Prostate gland (tissue), 2 donors: ENCODE measurements around the gene SPECC1.

ENCODE experiments used
- POLR2A ChIP-seq: fragments of 450-650 bp; IDR thresholded peaks from one replicate; pipeline ENCODE4 v1.6.1; 2016; ENCODE audit warnings: antibody characterized with exemption, mild to moderate bottlenecking
- POLR2AphosphoS5 ChIP-seq: sonication (generic); formaldehyde crosslinking; IDR thresholded peaks from one replicate; pipeline ENCODE4 v1.6.1; 2017; ENCODE audit warnings: antibody characterized with exemption
- TF ChIP-seq, protein P1 (sequence below), 4 experiments: fragments of 200-600 bp in 2 of 4; fragments of 450-650 bp in 2 of 4; sonication (generic) in 2 of 4; IDR thresholded peaks; 1 replicate in 3 of 4; 2 replicates in 1 of 4; pipeline ENCODE4 v1.5.1; 2016 to 2019; ENCODE audit warnings: antibody characterized with exemption in 4 of 4, mild to moderate bottlenecking in 2 of 4, moderate library complexity in 2 of 4

DNA sequence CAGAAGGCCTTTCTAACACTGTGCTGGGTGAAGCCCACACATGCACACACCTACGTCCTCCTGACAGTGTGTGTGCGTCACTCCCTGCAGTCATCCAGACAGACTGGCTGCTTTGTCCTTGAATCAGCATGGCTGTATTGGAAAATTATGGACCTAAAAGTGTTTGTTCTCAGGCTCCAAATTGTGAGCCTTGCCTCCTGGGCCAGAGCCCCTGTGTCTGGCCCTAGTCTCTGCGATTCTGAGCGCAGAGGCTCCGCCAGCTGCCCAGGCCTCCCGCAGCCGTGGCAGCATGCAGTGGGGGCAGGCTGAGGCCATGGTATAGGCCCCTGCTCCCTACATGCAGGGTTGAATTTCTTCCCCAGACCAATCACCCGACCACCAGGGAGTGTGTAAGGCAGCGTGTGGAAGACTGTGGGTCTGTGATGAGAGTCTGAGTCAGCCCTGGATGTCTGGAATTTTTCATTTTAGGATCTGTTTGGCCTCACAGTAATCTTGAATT, 291.3 kb downstream of the SPECC1 start:
- TF ChIP-seq, protein P1, sequence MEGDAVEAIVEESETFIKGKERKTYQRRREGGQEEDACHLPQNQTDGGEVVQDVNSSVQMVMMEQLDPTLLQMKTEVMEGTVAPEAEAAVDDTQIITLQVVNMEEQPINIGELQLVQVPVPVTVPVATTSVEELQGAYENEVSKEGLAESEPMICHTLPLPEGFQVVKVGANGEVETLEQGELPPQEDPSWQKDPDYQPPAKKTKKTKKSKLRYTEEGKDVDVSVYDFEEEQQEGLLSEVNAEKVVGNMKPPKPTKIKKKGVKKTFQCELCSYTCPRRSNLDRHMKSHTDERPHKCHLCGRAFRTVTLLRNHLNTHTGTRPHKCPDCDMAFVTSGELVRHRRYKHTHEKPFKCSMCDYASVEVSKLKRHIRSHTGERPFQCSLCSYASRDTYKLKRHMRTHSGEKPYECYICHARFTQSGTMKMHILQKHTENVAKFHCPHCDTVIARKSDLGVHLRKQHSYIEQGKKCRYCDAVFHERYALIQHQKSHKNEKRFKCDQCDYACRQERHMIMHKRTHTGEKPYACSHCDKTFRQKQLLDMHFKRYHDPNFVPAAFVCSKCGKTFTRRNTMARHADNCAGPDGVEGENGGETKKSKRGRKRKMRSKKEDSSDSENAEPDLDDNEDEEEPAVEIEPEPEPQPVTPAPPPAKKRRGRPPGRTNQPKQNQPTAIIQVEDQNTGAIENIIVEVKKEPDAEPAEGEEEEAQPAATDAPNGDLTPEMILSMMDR (IDR thresholded peaks at IDR 0.05) = no peak
- TF ChIP-seq POLR2A (no peak), POLR2AphosphoS5 (no peak)
